ENCODE results near the gene AGAP1. TPM values are rescaled to one million over a fixed set of nuclear protein-coding genes. Genes with fewer than 3 reads are reported as not detected.

Gene AGAP1
- total RNA-seq, 1 donor from 2014 or later, result 33.4 TPM

- no peaks in the 10 kb centered on the region for H3K27me3 ChIP-seq
- no peak for TF ChIP-seq CTCF (IDR thresholded peaks at IDR 0.05)
- no peaks in the 10 kb centered on the region for H3K4me1 ChIP-seq
- intact Hi-C loops (cut with DNase I), result no loop called here
- no peak overlapping the region for H3K27ac ChIP-seq
- no peak overlapping the region for H3K4me3 ChIP-seq
- DNase-seq (no peak), ATAC-seq (no peak)
- H3K9me3 ChIP-seq, result no peaks in the 10 kb centered on the region
- H3K36me3 ChIP-seq, result no peaks in the 10 kb centered on the region
Observed at GRCh38 chr2:235847576-235847975, 353.7 kb downstream of the AGAP1 start.

DNA sequence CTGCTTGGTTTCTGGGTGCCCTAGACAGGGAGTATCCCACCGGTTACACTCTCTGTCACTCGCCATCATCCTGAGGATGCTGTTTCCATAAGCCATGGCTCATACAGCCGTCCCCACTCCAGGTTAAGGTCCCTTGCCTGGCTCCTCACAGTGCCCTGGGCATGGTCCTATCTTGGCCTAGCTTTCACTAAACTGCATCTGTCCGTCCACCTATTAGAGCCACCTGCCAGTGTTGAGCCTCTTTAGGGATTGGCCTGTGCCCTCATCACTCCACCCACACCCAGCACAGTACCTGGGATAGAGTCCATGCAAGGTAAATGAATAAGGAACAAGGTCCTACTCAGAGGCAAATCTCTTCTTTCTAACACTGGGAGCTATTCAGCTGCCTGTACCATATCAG, 354.2 kb downstream of the AGAP1 start:
- Histone ChIP-seq H3K36me3 (no peaks in the 10 kb centered on the region), H3K4me1 (no peaks in the 10 kb centered on the region), H3K9me3 (no peaks in the 10 kb centered on the region), H3K27me3 (no peaks in the 10 kb centered on the region), H3K4me3 (no peak overlapping the region), H3K27ac (no peak overlapping the region)
- DNase-seq (no peak), ATAC-seq (no peak)
- intact Hi-C loops (cut with DNase I), result no loop called here
- no peak for TF ChIP-seq CTCF (IDR thresholded peaks at IDR 0.05)

DNA sequence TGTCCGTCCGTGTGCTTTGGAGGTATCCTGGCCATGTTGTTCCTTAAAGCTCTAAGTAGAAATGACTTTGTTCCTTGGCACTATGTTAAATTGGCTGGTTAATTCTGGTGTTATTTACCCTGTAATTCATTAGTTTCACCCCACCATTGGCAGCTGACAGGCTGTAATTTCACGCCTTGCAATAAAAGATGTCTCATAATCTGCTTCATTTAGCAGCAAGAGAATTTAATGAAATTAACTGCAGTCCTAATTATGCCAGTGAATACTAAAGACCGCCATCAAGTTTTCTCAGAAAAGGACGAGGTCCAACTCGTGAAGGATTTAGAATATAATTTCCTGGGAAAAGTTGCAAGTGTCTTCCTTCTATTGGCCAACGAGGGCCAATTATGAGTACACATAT, 355.1 kb downstream of the AGAP1 start:
- no peaks in the 10 kb centered on the region for H3K9me3 ChIP-seq
- no peak for ATAC-seq
- no peak overlapping the region for H3K27ac ChIP-seq
- H3K36me3 ChIP-seq, result no peaks in the 10 kb centered on the region
- DNase-seq, result no peak
- intact Hi-C loops (cut with DNase I), result no loop called here
- no peaks in the 10 kb centered on the region for H3K27me3 ChIP-seq
- H3K4me1 ChIP-seq, result no peaks in the 10 kb centered on the region
- no peak for TF ChIP-seq CTCF (IDR thresholded peaks at IDR 0.05)
- no peak overlapping the region for H3K4me3 ChIP-seq

GRCh38 chr2:235849489-235849888, 355.6 kb downstream of the AGAP1 start:
- ATAC-seq, result no peak
- no peaks in the 10 kb centered on the region for H3K4me1 ChIP-seq
- no peak for TF ChIP-seq CTCF (IDR thresholded peaks at IDR 0.05)
- intact Hi-C loops (cut with DNase I), result no loop called here
- DNase-seq, result no peak
- H3K27ac ChIP-seq, result no peak overlapping the region
- no peaks in the 10 kb centered on the region for H3K9me3 ChIP-seq
- no peak overlapping the region for H3K4me3 ChIP-seq
- no peaks in the 10 kb centered on the region for H3K36me3 ChIP-seq
- H3K27me3 ChIP-seq, result no peaks in the 10 kb centered on the region

GRCh38 chr2:235850289-235850688, 356.4 kb downstream of the AGAP1 start:
- no peak overlapping the region for H3K27ac ChIP-seq
- intact Hi-C loops (cut with DNase I), result no loop called here
- no peak for TF ChIP-seq CTCF (IDR thresholded peaks at IDR 0.05)
- DNase-seq (no peak), ATAC-seq (no peak)
- H3K27me3 ChIP-seq, result no peaks in the 10 kb centered on the region
- H3K9me3 ChIP-seq, result no peaks in the 10 kb centered on the region
- no peaks in the 10 kb centered on the region for H3K36me3 ChIP-seq
- no peaks in the 10 kb centered on the region for H3K4me1 ChIP-seq
- H3K4me3 ChIP-seq, result no peak overlapping the region
